Stimulated activated effector memory CD8-positive, alpha-beta T cell treated with anti-CD3 and anti-CD28 coated beads, Interleukin-12 subunit alpha, Interleukin-12 subunit beta, amount 100 ng/mL, for 72 hours (primary cell): ENCODE data around the gene KCNQ1OT1.

Experiments used
- ATAC-seq: fragments of 150-1000 bp; cut with Tn5 transposase; 2 replicates; pipeline ENCODE4 v1.10.0; 2021
- DNase-seq, 2 donors: peaks; one replicate each; pipeline ENCODE4 v3.0.0; 2021 to 2022; ENCODE audit warnings: low spot score in 2 of 2
- H3K27ac Mint-ChIP-seq: one replicate; pipeline ENCODE4 v1.8.0; 2022; ENCODE audit warnings: mild to moderate bottlenecking, mixed read lengths
- H3K36me3 Mint-ChIP-seq: one replicate; pipeline ENCODE4 v1.8.0; 2022; ENCODE audit warnings: mild to moderate bottlenecking, mixed read lengths
- H3K4me1 Mint-ChIP-seq: one replicate; pipeline ENCODE4 v1.8.0; 2022; ENCODE audit warnings: mixed read lengths
- H3K4me3 Mint-ChIP-seq: one replicate; pipeline ENCODE4 v1.8.0; 2022; ENCODE audit warnings: mild to moderate bottlenecking, mixed read lengths
- H3K9me3 Mint-ChIP-seq: one replicate; pipeline ENCODE4 v1.8.0; 2022; ENCODE audit warnings: mixed read lengths

Gene KCNQ1OT1

DNA sequence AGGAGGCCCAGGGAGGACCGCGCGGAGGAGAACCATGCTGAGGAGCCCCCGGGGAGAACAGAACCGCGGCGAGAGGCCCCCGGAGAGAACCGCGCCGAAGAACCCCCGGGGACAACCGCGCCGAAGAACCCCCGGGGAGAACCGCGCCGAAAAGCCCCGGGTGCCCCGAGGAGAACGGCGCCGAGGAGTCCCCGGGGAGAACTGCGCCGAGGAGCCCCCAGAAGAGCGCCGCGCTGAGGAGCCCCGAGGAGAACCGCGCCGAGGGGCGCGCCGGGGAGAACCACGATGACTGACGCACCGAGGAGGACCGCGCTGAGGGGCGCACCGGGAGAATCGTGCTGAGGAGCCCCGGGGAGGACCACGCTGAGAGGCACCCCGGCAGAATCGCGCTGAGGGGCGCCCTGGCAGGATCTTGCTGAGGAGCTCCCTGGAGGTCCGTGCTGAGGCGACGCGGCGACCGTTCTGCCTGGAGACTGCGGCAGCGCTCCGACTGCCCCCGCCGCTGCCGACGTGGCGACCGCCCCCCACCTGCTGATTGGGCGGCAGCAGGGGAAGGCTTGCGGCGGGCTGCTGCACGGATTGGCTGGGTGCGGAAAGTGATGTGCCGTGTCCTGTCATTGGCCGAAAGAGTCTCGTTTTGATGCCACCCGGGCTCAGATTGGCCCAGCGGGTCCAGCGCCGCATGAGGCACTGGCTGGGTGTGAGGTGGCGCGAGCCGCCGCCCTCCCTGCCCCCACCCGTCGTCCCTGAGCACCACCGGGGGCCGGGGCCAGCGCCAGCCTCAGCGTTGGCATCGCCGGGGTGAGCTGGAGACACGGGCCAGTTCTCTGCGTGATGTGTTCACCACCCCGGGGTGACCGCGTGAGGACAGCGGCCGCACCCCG is at the start of gene KCNQ1OT1:
KCNQ1OT1 (minus strand) TSS at position 464 of the 884 bp plus-strand sequence.
- DNase-seq (peak; percentile 70 to 92), ATAC-seq (peak; percentile 96)
- Mint-ChIP-seq H3K4me1 (peaks cover 13% of the 10 kb centered on the region), H3K9me3 (no peaks in the 10 kb centered on the region), H3K36me3 (peaks cover 14% of the 10 kb centered on the region), H3K4me3 (peak within 1 kb of the TSS; percentile 81), H3K27ac (peak within 1 kb of the TSS; percentile 91)

DNA sequence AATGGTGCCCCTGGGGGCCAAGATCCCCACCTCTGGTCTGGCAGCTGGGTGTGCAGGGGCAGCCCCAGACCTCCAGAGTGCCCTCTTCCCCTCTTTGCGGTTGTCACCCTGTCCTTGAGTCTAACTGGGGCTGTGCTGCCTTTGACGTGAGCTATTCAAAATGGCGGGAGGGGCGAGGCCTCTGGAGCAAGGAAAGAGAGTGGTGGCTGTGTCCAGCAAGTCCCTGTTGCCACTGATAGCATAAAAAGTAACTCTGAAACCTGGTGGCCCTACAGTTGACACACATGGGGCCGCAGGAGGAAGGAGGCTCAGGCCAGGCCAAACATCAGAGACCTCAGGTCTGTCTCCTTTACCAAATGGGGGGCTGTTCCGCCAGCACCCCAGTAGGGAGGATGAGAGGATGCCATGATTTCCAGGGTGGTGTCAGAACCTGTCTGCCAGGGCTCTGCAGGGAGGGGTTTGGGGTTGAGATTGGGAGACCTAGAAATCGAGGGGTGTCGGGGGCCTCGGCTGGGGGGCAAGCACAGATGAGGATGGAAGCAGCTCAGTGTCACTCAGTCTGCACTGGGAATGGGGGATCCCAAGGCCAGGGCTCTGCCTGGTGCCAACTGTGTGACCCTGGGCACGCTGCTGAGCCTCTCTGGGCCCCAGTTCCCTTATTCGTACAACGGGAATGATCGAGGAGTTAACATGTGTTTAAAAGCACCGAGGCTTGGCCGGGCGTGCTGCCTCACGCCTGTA is 49.2 kb upstream of the KCNQ1OT1 start:
- ATAC-seq (no peak), DNase-seq (no peak)
- no peak overlapping the region for H3K4me3 Mint-ChIP-seq
- no peaks in the 10 kb centered on the region for H3K4me1 Mint-ChIP-seq
- H3K36me3 Mint-ChIP-seq, result no peaks in the 10 kb centered on the region
- H3K27ac Mint-ChIP-seq, result no peak overlapping the region
- no peaks in the 10 kb centered on the region for H3K9me3 Mint-ChIP-seq

DNA sequence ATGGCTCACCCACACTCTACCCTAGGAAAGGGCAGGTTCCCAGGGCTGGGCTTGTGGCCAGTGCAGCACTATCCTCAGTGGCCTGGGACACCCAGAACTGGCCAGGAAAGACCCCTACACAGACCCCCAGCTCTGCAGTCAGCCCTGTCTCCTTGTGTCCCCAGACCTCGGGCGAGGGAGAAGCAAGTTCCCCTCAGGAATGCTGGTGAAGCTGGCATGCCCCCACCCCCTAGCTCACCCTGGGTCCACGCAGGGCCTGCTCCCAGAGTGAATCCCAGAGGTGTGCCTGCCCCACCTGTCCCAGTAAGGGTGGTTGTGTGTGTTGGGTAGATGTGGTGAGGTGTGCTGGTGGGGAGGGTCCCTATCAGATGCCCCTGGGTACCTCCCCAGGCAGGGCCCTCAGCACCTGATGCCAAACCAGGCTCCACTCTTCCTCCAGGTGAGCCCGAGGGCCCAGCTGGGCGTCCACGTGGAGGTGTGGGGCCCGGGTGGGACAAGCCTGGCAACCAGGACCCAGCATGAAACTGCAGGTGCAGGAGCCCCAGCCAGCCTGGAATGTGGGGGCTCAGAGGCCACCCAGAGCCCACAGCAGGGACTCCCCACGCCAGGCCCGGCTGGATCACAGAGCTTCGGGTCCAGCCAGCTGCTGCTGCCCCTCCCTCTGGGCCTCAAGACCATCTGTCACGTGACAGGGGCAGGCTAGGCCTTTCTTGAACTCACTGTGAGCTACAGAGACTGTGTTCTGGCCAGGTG is 48.4 kb upstream of the KCNQ1OT1 start:
- no peaks in the 10 kb centered on the region for H3K9me3 Mint-ChIP-seq

GRCh38 chr11:2747248-2748027 is 47.6 kb upstream of the KCNQ1OT1 start:
- DNase-seq (no peak), ATAC-seq (no peak)
- Mint-ChIP-seq H3K4me3 (no peak overlapping the region), H3K27ac (no peak overlapping the region), H3K36me3 (no peaks in the 10 kb centered on the region), H3K9me3 (no peaks in the 10 kb centered on the region), H3K4me1 (no peaks in the 10 kb centered on the region)

More for the DNA sequence above, 48.4 kb upstream of the KCNQ1OT1 start:
- no peak overlapping the region for H3K4me3 Mint-ChIP-seq
- DNase-seq, result no peak
- H3K36me3 Mint-ChIP-seq, result no peaks in the 10 kb centered on the region
- no peak for ATAC-seq
- H3K27ac Mint-ChIP-seq, result no peak overlapping the region
- no peaks in the 10 kb centered on the region for H3K4me1 Mint-ChIP-seq

GRCh38 chr11:2746401-2747247 is 46.8 kb upstream of the KCNQ1OT1 start:
- no peaks in the 10 kb centered on the region for H3K36me3 Mint-ChIP-seq
- no peaks in the 10 kb centered on the region for H3K4me1 Mint-ChIP-seq
- H3K9me3 Mint-ChIP-seq, result no peaks in the 10 kb centered on the region
- no peak for DNase-seq
- H3K4me3 Mint-ChIP-seq, result no peak overlapping the region
- no peak for ATAC-seq
- H3K27ac Mint-ChIP-seq, result no peak overlapping the region

DNA sequence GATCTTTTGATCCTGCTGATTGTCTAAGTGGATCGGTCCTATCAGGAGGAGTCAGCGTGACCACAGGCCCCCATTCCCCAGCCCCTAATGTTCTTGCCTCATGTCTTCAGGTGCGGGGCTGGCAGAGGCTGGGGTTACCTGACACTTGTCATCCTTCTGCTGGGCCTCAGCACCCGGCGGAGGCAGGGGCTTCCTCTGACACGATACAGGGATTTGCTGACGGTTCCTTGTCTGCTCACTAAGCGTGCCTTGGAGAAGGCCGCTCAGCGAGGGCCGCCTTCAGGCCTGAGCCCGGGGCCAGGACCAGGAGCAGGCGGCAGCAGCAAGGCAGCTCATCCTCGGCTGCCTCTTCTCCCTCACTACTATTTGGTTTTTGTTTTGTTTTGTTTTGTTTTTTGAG is 45.7 kb upstream of the KCNQ1OT1 start:
- no peaks in the 10 kb centered on the region for H3K36me3 Mint-ChIP-seq
- no peak for DNase-seq
- no peak for ATAC-seq
- H3K27ac Mint-ChIP-seq, result no peak overlapping the region
- no peaks in the 10 kb centered on the region for H3K4me1 Mint-ChIP-seq
- no peak overlapping the region for H3K4me3 Mint-ChIP-seq
- no peaks in the 10 kb centered on the region for H3K9me3 Mint-ChIP-seq

DNA sequence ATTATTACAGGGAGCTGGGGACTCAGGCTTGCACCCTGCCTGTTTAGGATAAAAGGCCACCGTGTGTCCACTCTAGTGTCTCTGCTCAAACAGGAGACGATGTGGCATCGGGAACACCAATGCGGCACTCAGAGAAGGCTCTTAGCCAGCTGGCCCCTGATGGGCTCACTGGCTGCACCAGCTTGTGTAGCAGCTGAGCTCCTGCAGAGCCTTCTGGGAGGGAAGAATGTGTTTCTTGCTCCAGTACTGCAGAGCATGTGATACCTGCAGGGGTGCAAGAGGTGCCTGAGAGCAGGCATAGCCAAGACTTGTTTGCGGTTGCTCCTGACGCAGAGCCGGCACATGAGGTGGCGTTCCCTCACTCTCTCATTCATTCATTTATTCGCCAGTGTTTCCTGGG is 44.4 kb upstream of the KCNQ1OT1 start:
- no peak for DNase-seq

GRCh38 chr11:2743427-2744110 is 43.8 kb upstream of the KCNQ1OT1 start:
- ATAC-seq, result no peak
- no peak for DNase-seq
- no peaks in the 10 kb centered on the region for H3K9me3 Mint-ChIP-seq
- H3K36me3 Mint-ChIP-seq, result no peaks in the 10 kb centered on the region
- H3K27ac Mint-ChIP-seq, result no peak overlapping the region
- H3K4me3 Mint-ChIP-seq, result no peak overlapping the region
- no peaks in the 10 kb centered on the region for H3K4me1 Mint-ChIP-seq

More for the DNA sequence above, 44.4 kb upstream of the KCNQ1OT1 start:
- H3K36me3 Mint-ChIP-seq, result no peaks in the 10 kb centered on the region
- H3K4me1 Mint-ChIP-seq, result no peaks in the 10 kb centered on the region
- ATAC-seq, result no peak
- no peak overlapping the region for H3K4me3 Mint-ChIP-seq
- no peaks in the 10 kb centered on the region for H3K9me3 Mint-ChIP-seq
- H3K27ac Mint-ChIP-seq, result no peak overlapping the region

- DNase-seq, result no peak
- Mint-ChIP-seq H3K4me1 (no peaks in the 10 kb centered on the region), H3K27ac (no peak overlapping the region)
These were observed 43.0 kb upstream of the KCNQ1OT1 start for GRCh38 chr11:2742611-2743426.

DNA sequence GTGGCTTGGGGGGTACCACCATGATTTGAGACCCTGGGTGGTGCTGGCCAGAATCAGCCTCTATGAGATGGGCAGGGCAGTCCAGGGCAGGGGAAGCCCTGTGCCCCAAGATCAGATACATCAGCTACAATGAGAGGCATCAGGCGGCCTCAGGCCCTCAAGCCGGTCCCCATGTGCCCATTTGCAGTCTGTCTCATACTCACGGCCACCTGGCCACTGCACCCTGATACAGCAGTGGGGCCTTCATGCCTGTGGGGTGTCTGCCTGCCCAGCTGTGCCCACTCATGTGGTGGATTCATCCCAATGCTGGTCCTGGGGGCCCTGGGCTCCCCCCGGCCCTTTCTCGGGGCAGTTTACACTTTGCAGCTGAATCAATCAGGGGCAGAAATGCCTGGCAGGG is 42.4 kb upstream of the KCNQ1OT1 start:
- no peaks in the 10 kb centered on the region for H3K36me3 Mint-ChIP-seq

More at GRCh38 chr11:2742611-2743426, 43.0 kb upstream of the KCNQ1OT1 start:
- Mint-ChIP-seq H3K36me3 (no peaks in the 10 kb centered on the region), H3K9me3 (no peaks in the 10 kb centered on the region), H3K4me3 (no peak overlapping the region)
- no peak for ATAC-seq

GRCh38 chr11:2741377-2742131 is 41.8 kb upstream of the KCNQ1OT1 start:
- no peak overlapping the region for H3K4me3 Mint-ChIP-seq
- ATAC-seq, result no peak

More for the DNA sequence above, 42.4 kb upstream of the KCNQ1OT1 start:
- DNase-seq (no peak), ATAC-seq (no peak)
- no peak overlapping the region for H3K4me3 Mint-ChIP-seq
- no peak overlapping the region for H3K27ac Mint-ChIP-seq
- H3K4me1 Mint-ChIP-seq, result no peaks in the 10 kb centered on the region
- no peaks in the 10 kb centered on the region for H3K9me3 Mint-ChIP-seq

GRCh38 chr11:2741006-2741376 is 41.2 kb upstream of the KCNQ1OT1 start:
- H3K27ac Mint-ChIP-seq, result no peak overlapping the region
- H3K9me3 Mint-ChIP-seq, result no peaks in the 10 kb centered on the region
- no peak for DNase-seq
- no peak overlapping the region for H3K4me3 Mint-ChIP-seq
- no peaks in the 10 kb centered on the region for H3K36me3 Mint-ChIP-seq
- no peaks in the 10 kb centered on the region for H3K4me1 Mint-ChIP-seq
- peak; percentile 49 for ATAC-seq

More at GRCh38 chr11:2741377-2742131, 41.8 kb upstream of the KCNQ1OT1 start:
- no peak for DNase-seq
- Mint-ChIP-seq H3K9me3 (no peaks in the 10 kb centered on the region), H3K36me3 (no peaks in the 10 kb centered on the region), H3K4me1 (no peaks in the 10 kb centered on the region), H3K27ac (no peak overlapping the region)
